H1 (cell line): ENCODE measurements around the gene CWC27. TPM values are rescaled to one million over a fixed set of nuclear protein-coding genes. Genes with fewer than 3 reads are reported as not detected.

ENCODE experiments used
- CTCF ChIA-PET: fragments of 300-600 bp; sonication (Branson Sonifier 250); formaldehyde crosslinking; loops from one replicate; lab custom pipeline; 2021; ENCODE audit not compliant: partially characterized antibody; lab: Charles Lee
- POLR2A ChIA-PET: fragments of 300-600 bp; sonication (Branson Sonifier 250); formaldehyde crosslinking; loops from one replicate; lab custom pipeline; 2021; ENCODE audit warnings: inconsistent platforms; ENCODE audit not compliant: partially characterized antibody; lab: Charles Lee
- DNase-seq, 2 experiments: peaks; one replicate each; pipeline versions ENCODE4 v3.0.0 to v3.0.0-alpha.2; 2010 to 2022; ENCODE audit warnings: low spot score in 2 of 2, low read depth in 1 of 2, mixed read lengths in 1 of 2
- FAIRE-seq: peaks from 2 replicates; lab custom pipeline; 2011; peaks lifted over from hg19 to GRCh38; lab: Jason Lieb, UNC
- H2AFZ ChIP-seq: 2 replicates; pipeline ENCODE4 v1.8.1; 2012; ENCODE audit warnings: low read length, inconsistent platforms
- H2AK5ac ChIP-seq: 2 replicates; pipeline ENCODE4 v1.6.1; 2013; ENCODE audit warnings: low read depth, low read length
- H2BK120ac ChIP-seq: replicated peaks from 2 replicates; pipeline ENCODE3; 2013; ENCODE audit warnings: low read depth, low read length, inconsistent platforms
- H2BK12ac ChIP-seq: 2 replicates; pipeline ENCODE4 v1.6.1; 2013; ENCODE audit warnings: low read depth, low read length
- H2BK15ac ChIP-seq: 2 replicates; pipeline ENCODE4 v1.6.1; 2013; ENCODE audit warnings: low read length
- H2BK20ac ChIP-seq: 2 replicates; pipeline ENCODE4 v1.6.1; 2013; ENCODE audit warnings: low read length
- H2BK5ac ChIP-seq: 2 replicates; pipeline ENCODE4 v1.6.1; 2013; ENCODE audit warnings: low read depth, low read length
- H3K14ac ChIP-seq: 2 replicates; pipeline ENCODE4 v1.6.1; 2013; ENCODE audit warnings: inconsistent platforms; ENCODE audit not compliant: insufficient read length
- H3K18ac ChIP-seq: 2 replicates; pipeline ENCODE4 v1.6.1; 2013; ENCODE audit warnings: low read length; ENCODE audit errors: extremely low read depth
- H3K23ac ChIP-seq: 2 replicates; pipeline ENCODE4 v1.6.1; 2013; ENCODE audit warnings: inconsistent platforms; ENCODE audit not compliant: insufficient read length
- H3K23me2 ChIP-seq: 2 replicates; pipeline ENCODE4 v1.6.1; 2013; ENCODE audit warnings: low read depth, low read length
- H3K27ac ChIP-seq: 2 replicates; pipeline ENCODE4 v1.6.1; 2011; ENCODE audit warnings: low read depth, low read length, inconsistent platforms
- H3K27me3 ChIP-seq, 4 experiments: replicated peaks in 1 of 4; 1 replicate in 1 of 4; 2 replicates in 3 of 4; pipeline versions ENCODE4 v1.6.1 to v1.8.1; 2011 to 2013; ENCODE audit warnings: low read length in 3 of 4, mild to moderate bottlenecking in 3 of 4, inconsistent platforms in 2 of 4, mixed read lengths in 2 of 4, moderate library complexity in 1 of 4; ENCODE audit not compliant: control insufficient read depth in 3 of 4, insufficient read depth in 3 of 4; ENCODE audit errors: extremely low read depth in 1 of 4
- H3K36me3 ChIP-seq, 4 experiments: 2 replicates each; pipeline versions ENCODE4 v1.6.1 to v1.8.1; 2011 to 2013; ENCODE audit warnings: mild to moderate bottlenecking in 4 of 4, low read length in 3 of 4, moderate library complexity in 2 of 4, control low read depth in 1 of 4, inconsistent platforms in 1 of 4; ENCODE audit not compliant: insufficient read depth in 4 of 4, control insufficient read depth in 2 of 4
- H3K4ac ChIP-seq: replicated peaks from 2 replicates; pipeline ENCODE3; 2013; ENCODE audit warnings: low read length, low read depth, mixed read lengths, inconsistent platforms; ENCODE audit not compliant: insufficient read length
- H3K4me1 ChIP-seq, 4 experiments: replicated peaks in 1 of 4; 1 replicate in 1 of 4; 2 replicates in 3 of 4; pipeline versions ENCODE4 v1.6.1 to v1.8.1; 2011 to 2013; ENCODE audit warnings: low read length in 3 of 4, inconsistent platforms in 2 of 4, mixed read lengths in 1 of 4; ENCODE audit not compliant: insufficient read depth in 4 of 4, control insufficient read depth in 3 of 4
- H3K4me2 ChIP-seq, 2 experiments: 2 replicates each; pipeline versions ENCODE4 v1.6.1 to v1.8.1; 2011 to 2013; ENCODE audit warnings: low read depth in 2 of 2, low read length in 2 of 2, control low read depth in 1 of 2, inconsistent platforms in 1 of 2, mild to moderate bottlenecking in 1 of 2; ENCODE audit not compliant: insufficient read depth in 1 of 2
- H3K4me3 ChIP-seq, 4 experiments: fragments of 200-600, 300-600 bp in 1 of 4; sonication (generic), shearing (Covaris generic), sonication (Bioruptor Twin) in 1 of 4; 2 replicates each; pipeline versions ENCODE4 v1.5.1 to v1.8.1; 2011 to 2016; ENCODE audit warnings: low read length in 4 of 4, low read depth in 3 of 4, control low read depth in 2 of 4, inconsistent platforms in 2 of 4, mild to moderate bottlenecking in 2 of 4, mixed read lengths in 1 of 4, moderate library complexity in 1 of 4; ENCODE audit not compliant: insufficient read depth in 2 of 4; ENCODE audit errors: extremely low read depth in 1 of 4
- H3K56ac ChIP-seq: replicated peaks from 2 replicates; pipeline ENCODE3; 2013; ENCODE audit warnings: low read depth, mild to moderate bottlenecking, mixed read lengths, low read length, inconsistent platforms; ENCODE audit not compliant: insufficient read length
- H3K79me1 ChIP-seq: 2 replicates; pipeline ENCODE4 v1.6.1; 2013; ENCODE audit warnings: low read depth, low read length, control low read depth
- H3K79me2 ChIP-seq, 2 experiments: 2 replicates each; pipeline versions ENCODE4 v1.6.1 to v1.8.1; 2012 to 2013; ENCODE audit warnings: low read length in 2 of 2, mild to moderate bottlenecking in 2 of 2, inconsistent platforms in 1 of 2; ENCODE audit not compliant: insufficient read depth in 2 of 2, control insufficient read depth in 1 of 2
- H3K9ac ChIP-seq, 4 experiments: replicated peaks in 1 of 4; 1 replicate in 1 of 4; 2 replicates in 3 of 4; pipeline versions ENCODE4 v1.6.1 to v1.8.1; 2011 to 2013; ENCODE audit warnings: low read depth in 3 of 4, low read length in 3 of 4, control low read depth in 2 of 4, mild to moderate bottlenecking in 2 of 4, moderate library complexity in 2 of 4, inconsistent platforms in 1 of 4; ENCODE audit errors: extremely low read depth in 1 of 4
- H3K9me3 ChIP-seq, 2 experiments: 2 replicates each; pipeline versions ENCODE4 v1.6.1 to v1.8.1; 2012 to 2013; ENCODE audit warnings: mild to moderate bottlenecking in 2 of 2, moderate library complexity in 2 of 2, control low read depth in 1 of 2, inconsistent platforms in 1 of 2, low read depth in 1 of 2, low read length in 1 of 2, mixed read lengths in 1 of 2; ENCODE audit not compliant: insufficient read depth in 2 of 2
- H4K20me1 ChIP-seq, 2 experiments: replicated peaks in 1 of 2; 2 replicates each; pipeline versions ENCODE3 to v1.8.1; 2011 to 2013; ENCODE audit warnings: inconsistent platforms in 2 of 2, low read length in 2 of 2, mild to moderate bottlenecking in 1 of 2; ENCODE audit not compliant: insufficient read depth in 2 of 2, control insufficient read depth in 1 of 2
- H4K5ac ChIP-seq: 2 replicates; pipeline ENCODE4 v1.6.1; 2013; ENCODE audit warnings: low read length, low read depth, mixed read lengths, inconsistent platforms; ENCODE audit not compliant: insufficient read length
- H4K8ac ChIP-seq: 2 replicates; pipeline ENCODE4 v1.8.0; 2013; ENCODE audit warnings: mild to moderate bottlenecking, moderate library complexity, low read length, inconsistent platforms; ENCODE audit not compliant: insufficient read depth; ENCODE audit errors: extremely low read depth
- H4K91ac ChIP-seq: replicated peaks from 2 replicates; pipeline ENCODE3; 2013; ENCODE audit warnings: low read length, mixed read lengths, inconsistent platforms; ENCODE audit not compliant: insufficient read length
- MAFK ChIP-seq: IDR thresholded peaks from 2 replicates; pipeline ENCODE4 v1.6.1; 2012; ENCODE audit warnings: low read depth, mild to moderate bottlenecking, improper control_type of control experiment, low read length
- WGBS, 2 experiments: shearing (Covaris generic) in 1 of 2; methylation state at CpG; one replicate each; pipeline versions ENCODE4 v1.1.6 to v1.1.7; 2013 to 2015; ENCODE audit warnings: low lambda C conversion rate in 2 of 2, mixed read lengths in 2 of 2, inconsistent platforms in 1 of 2, low coverage in 1 of 2, missing lambda C conversion rate in 1 of 2; ENCODE audit not compliant: insufficient replicate concordance in 2 of 2, insufficient coverage in 1 of 2, insufficient read length in 1 of 2; ENCODE audit errors: extremely low coverage in 1 of 2, missing lambda C conversion rate in 1 of 2; 5-methylcytosine and 5-hydroxymethylcytosine counted together
- polyA plus RNA-seq, 7 experiments: library from polyadenylated mRNA; depleted of rRNA in 3 of 7; stranded (reverse) in 5 of 7; unstranded in 2 of 7; fragments of >200 nt in 5 of 7; fragments of 200-250 nt in 2 of 7; gene quantifications; 1 replicate in 5 of 7; 2 replicates in 1 of 7; 4 replicates in 1 of 7; pipeline versions ENCODE4 v1.2.1 to v1.2.3, GENCODE V29; 2011 to 2013; ENCODE audit warnings: missing spikeins in 2 of 7, mixed read lengths in 2 of 7
- total RNA-seq: library from RNA; stranded (reverse); fragmentation: NEBNext Ultra II Directional; extraction: Animal tissue kit (Norgen Biotek cat#: 25700); gene quantifications from 2 replicates; pipeline ENCODE4 v1.2.1, GENCODE V29; 2021

Gene CWC27
- total and polyA plus RNA-seq, 2 of the 8 experiments (the other 6 are each of a cell fraction or from before 2014, with no cell fraction given), result 24.9 to 43.4 TPM

DNA sequence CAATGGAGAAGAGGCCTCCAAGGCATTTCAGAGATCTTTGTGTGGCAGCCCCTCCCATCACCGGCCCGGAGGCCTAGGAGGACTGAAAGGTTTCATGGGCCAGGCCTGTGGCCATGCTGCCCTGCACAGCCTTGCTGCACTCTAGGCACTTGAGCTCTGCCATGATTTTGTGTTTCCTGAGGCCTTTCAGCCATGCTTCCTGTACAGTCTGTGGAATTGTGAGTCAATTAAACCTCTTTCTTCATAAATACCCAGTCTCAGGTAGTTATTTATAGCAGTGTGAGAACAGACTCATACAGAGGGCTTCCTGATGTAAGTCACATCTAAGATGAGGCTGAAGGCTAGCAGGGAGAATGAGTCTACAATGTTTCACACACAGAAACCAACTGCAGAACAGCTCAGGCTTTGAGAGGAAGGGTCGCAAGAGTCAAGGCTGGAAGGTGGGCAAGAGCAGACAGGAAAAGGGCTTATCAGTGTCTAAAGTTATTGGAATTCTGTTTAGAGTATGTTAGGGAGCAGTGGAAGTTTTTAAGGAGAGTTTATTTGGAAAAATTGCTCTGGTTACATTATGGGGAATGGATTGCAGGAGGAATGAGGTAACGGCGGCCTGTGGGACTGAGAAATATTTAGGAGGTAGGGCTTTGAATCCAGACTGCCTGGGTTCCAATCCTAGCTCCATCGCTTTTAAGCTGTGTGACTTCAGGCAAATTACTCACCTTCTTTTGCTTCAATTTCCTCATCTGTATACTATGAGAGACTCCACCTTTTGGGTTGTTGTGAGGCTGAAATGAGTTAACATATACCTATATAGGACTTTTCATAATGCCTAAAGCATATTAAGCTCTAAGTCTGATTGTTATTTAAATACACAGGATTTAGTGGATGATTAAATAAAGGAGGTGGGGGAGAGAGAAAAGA lies 291.2 kb downstream of the CWC27 start:
- Histone ChIP-seq H3K9me3 (peaks cover 0 to 6% of the 10 kb centered on the region in 2 experiments; a peak in 2 of 4 replicates), H4K20me1 (no peaks in the 10 kb centered on the region), H4K8ac (no peak overlapping the region), H3K27me3 (no peaks in the 10 kb centered on the region), H3K14ac (no peak overlapping the region), H3K79me1 (no peaks in the 10 kb centered on the region), H3K4me3 (no peak overlapping the region), H4K91ac (no peak overlapping the region), H2BK5ac (no peak overlapping the region), H2AK5ac (no peak overlapping the region), H3K79me2 (no peaks in the 10 kb centered on the region), H3K27ac (no peak overlapping the region), H3K23me2 (no peaks in the 10 kb centered on the region), H2AFZ (no peak overlapping the region), H3K36me3 (no peaks in the 10 kb centered on the region), H2BK20ac (no peak overlapping the region), H3K18ac (no peak overlapping the region), H3K4me1 (no peaks in the 10 kb centered on the region), H3K23ac (no peak overlapping the region), H2BK15ac (no peak overlapping the region), H3K56ac (no peak overlapping the region), H2BK120ac (no peak overlapping the region), H3K4ac (no peak overlapping the region), H3K9ac (no peak overlapping the region), H3K4me2 (no peak overlapping the region), H2BK12ac (no peak overlapping the region), H4K5ac (no peak overlapping the region)
- no peak for FAIRE-seq
- POLR2A ChIA-PET, result no interaction called here
- 91% methylated on average over 6 of the region's 6 CpGs; no CpG with 5 or more reads in 1 of the 2 experiments for WGBS, 2 experiments
- no peak for DNase-seq
- CTCF ChIA-PET, result interaction anchor here (0.7 to 1.6 kb wide), 4 partner anchors 9 to 39 kb away, joined by 3 to 4 read pairs (median 3); no protein-coding TSS in a partner anchor
- no peak for TF ChIP-seq MAFK
